Esophagus muscularis mucosa (tissue), 4 donors: Measurements from ENCODE around the gene SH2B2. TPM values are rescaled to one million over a fixed set of nuclear protein-coding genes. Genes with fewer than 3 reads are reported as not detected.

Experiments
- DNase-seq: peaks from one replicate; pipeline ENCODE4 v3.0.0-alpha.2; 2017; ENCODE audit errors: extremely low spot score
- H3K27ac ChIP-seq, 4 donors: fragments of 200-600 bp; sonication (generic); replicated peaks in 1 of 4; 1 replicate in 3 of 4; 2 replicates in 1 of 4; pipeline ENCODE4 v1.5.1; 2016 to 2019; ENCODE audit warnings: mild to moderate bottlenecking in 1 of 4
- H3K27me3 ChIP-seq, 4 donors: fragments of 200-600 bp; sonication (generic); one replicate each; pipeline versions ENCODE4 v1.5.1 to v1.6.0; 2016 to 2019
- H3K36me3 ChIP-seq, 4 donors: fragments of 200-600 bp; sonication (generic); one replicate each; pipeline ENCODE4 v1.5.1; 2016 to 2019
- H3K4me1 ChIP-seq, 4 donors: fragments of 200-600 bp; sonication (generic); one replicate each; pipeline ENCODE4 v1.5.1; 2016 to 2019
- H3K4me3 ChIP-seq, 4 donors: fragments of 200-600 bp; sonication (generic); 1 replicate in 2 of 4; 2 replicates in 2 of 4; pipeline ENCODE4 v1.5.1; 2016 to 2019; ENCODE audit warnings: mild to moderate bottlenecking in 4 of 4, moderate library complexity in 1 of 4
- H3K9me3 ChIP-seq, 4 donors: fragments of 200-600 bp; sonication (generic); 1 replicate in 3 of 4; 2 replicates in 1 of 4; pipeline ENCODE4 v1.5.1; 2016 to 2019
- CTCF ChIP-seq, 3 experiments: fragments of 200-600 bp in 2 of 3; fragments of 450-650 bp in 1 of 3; sonication (generic) in 2 of 3; IDR thresholded peaks; one replicate each; pipeline ENCODE4 v1.5.1; 2017 to 2019; ENCODE audit warnings: antibody characterized with exemption in 3 of 3, mild to moderate bottlenecking in 2 of 3, moderate library complexity in 1 of 3
- EP300 ChIP-seq: sonication (generic); formaldehyde crosslinking; IDR thresholded peaks from one replicate; pipeline ENCODE4 v1.6.1; 2017; ENCODE audit warnings: antibody characterized with exemption
- POLR2A ChIP-seq: fragments of 450-650 bp; IDR thresholded peaks from one replicate; pipeline ENCODE4 v1.6.1; 2017; ENCODE audit warnings: antibody characterized with exemption, moderate library complexity, mild to moderate bottlenecking, low read depth
- POLR2AphosphoS5 ChIP-seq, 2 donors: sonication (generic); formaldehyde crosslinking; IDR thresholded peaks; one replicate each; pipeline ENCODE4 v1.6.1; 2017; ENCODE audit warnings: antibody characterized with exemption in 2 of 2
- WGBS: methylation state at CpG from one replicate; pipeline ENCODE4 v1.1.5; 2018; 5-methylcytosine and 5-hydroxymethylcytosine counted together
- intact Hi-C: fragments of 100-400 bp; cut with DNase I; formaldehyde crosslinking; loops from one replicate; pipeline ENCODE4 v1.15.1; 2023
- total RNA-seq, 4 donors: library from RNA; depleted of rRNA; stranded (reverse); fragments of >200 nt; gene quantifications; one replicate each; pipeline versions ENCODE4 v1.1.0 to v1.2.1, GENCODE V29; 2016

SH2B2 gene
- total RNA-seq, 4 donors from 2014 or later = 3.7 to 10.9 (median 8.9) TPM

GRCh38 chr7:102295346-102296178, 8.9 kb downstream of the SH2B2 start:
- TF ChIP-seq POLR2A (no peak), POLR2AphosphoS5 (IDR thresholded peaks at IDR 0.05) (no peak), EP300 (no peak), CTCF (IDR thresholded peaks at IDR 0.05) (no peak)
- no peak overlapping the region for H3K4me3 ChIP-seq
- peaks cover 0 to 64% (median 0%) of the 10 kb centered on the region in 4 donors for H3K27me3 ChIP-seq

DNA sequence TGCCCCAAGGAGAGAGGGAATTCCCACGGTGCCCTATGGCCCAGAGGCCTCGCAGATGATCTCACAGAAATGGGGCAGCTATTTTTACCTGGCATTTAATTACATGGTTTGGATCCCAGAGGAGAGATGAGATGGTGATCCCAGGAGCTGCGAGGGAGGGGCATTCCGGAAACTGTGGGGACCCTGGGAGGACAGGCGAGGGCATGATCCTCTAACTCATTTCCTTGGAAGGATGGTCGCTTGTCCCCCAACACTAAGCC, 9.4 kb downstream of the SH2B2 start:
- Histone ChIP-seq H3K27ac (no peak overlapping the region), H3K4me3 (no peak overlapping the region), H3K9me3 (no peaks in the 10 kb centered on the region), H3K4me1 (peaks cover 4 to 14% (median 12%) of the 10 kb centered on the region in 4 donors), H3K27me3 (peaks cover 0 to 66% (median 0%) of the 10 kb centered on the region in 4 donors), H3K36me3 (no peaks in the 10 kb centered on the region)
- TF ChIP-seq POLR2AphosphoS5 (IDR thresholded peaks at IDR 0.05) (no peak), CTCF (IDR thresholded peaks at IDR 0.05) (no peak), POLR2A (no peak), EP300 (no peak)
- WGBS = 77% methylated on average over 6 of the region's 6 CpGs
- DNase-seq = no peak
- intact Hi-C loops = no loop called here

More at GRCh38 chr7:102295346-102296178, 8.9 kb downstream of the SH2B2 start:
- H3K36me3 ChIP-seq = no peaks in the 10 kb centered on the region
- DNase-seq = no peak
- intact Hi-C loops = no loop called here
- H3K4me1 ChIP-seq = peaks cover 3 to 8% (median 7%) of the 10 kb centered on the region in 4 donors
- H3K27ac ChIP-seq = no peak overlapping the region
- no peaks in the 10 kb centered on the region for H3K9me3 ChIP-seq
- WGBS = 76% methylated on average over 11 of the region's 12 CpGs

GRCh38 chr7:102296514-102296913, 9.8 kb downstream of the SH2B2 start:
- no peaks in the 10 kb centered on the region for H3K9me3 ChIP-seq
- 95% methylated on average over 7 of the region's 7 CpGs for WGBS
- TF ChIP-seq POLR2A (no peak), POLR2AphosphoS5 (IDR thresholded peaks at IDR 0.05) (no peak), CTCF (IDR thresholded peaks at IDR 0.05) (no peak), EP300 (no peak)
- H3K27ac ChIP-seq = no peak overlapping the region
- DNase-seq = no peak
- H3K4me3 ChIP-seq = no peak overlapping the region
- no peaks in the 10 kb centered on the region for H3K36me3 ChIP-seq
- H3K4me1 ChIP-seq = peaks cover 4 to 14% (median 12%) of the 10 kb centered on the region in 4 donors
- peaks cover 0 to 65% (median 0%) of the 10 kb centered on the region in 4 donors for H3K27me3 ChIP-seq
- intact Hi-C loops = no loop called here

GRCh38 chr7:102297487-102298218, 11.0 kb downstream of the SH2B2 start:
- intact Hi-C loops = no loop called here
- TF ChIP-seq POLR2AphosphoS5 (IDR thresholded peaks at IDR 0.05) (no peak), EP300 (no peak), POLR2A (no peak), CTCF (IDR thresholded peaks at IDR 0.05) (no peak)
- 93% methylated on average over 10 of the region's 10 CpGs for WGBS

More at GRCh38 chr7:102297487-102298218, 11.0 kb downstream of the SH2B2 start:
- no peak for DNase-seq
- Histone ChIP-seq H3K27me3 (peaks cover 0 to 54% (median 0%) of the 10 kb centered on the region in 4 donors), H3K27ac (no peak overlapping the region), H3K36me3 (no peaks in the 10 kb centered on the region), H3K4me1 (peaks cover 4 to 14% (median 11%) of the 10 kb centered on the region in 4 donors), H3K4me3 (no peak overlapping the region), H3K9me3 (no peaks in the 10 kb centered on the region)
